CD14-positive monocyte (primary cell): ENCODE measurements around the gene RPL6. TPM values are rescaled to one million over a fixed set of nuclear protein-coding genes. Genes with fewer than 3 reads are reported as not detected.

ENCODE experiments used
- DNase-seq, 3 donors: peaks; one replicate each; pipeline ENCODE4 v3.0.0-alpha.2; 2011 to 2022
- H2AFZ ChIP-seq: 2 replicates; pipeline ENCODE4 v1.6.0; 2012; ENCODE audit warnings: mild to moderate bottlenecking, low read depth, low read length, inconsistent platforms; ENCODE audit not compliant: insufficient read depth, poor library complexity, severe bottlenecking
- H3K27ac ChIP-seq, 2 donors: 1 replicate in 1 of 2; 2 replicates in 1 of 2; pipeline ENCODE4 v1.5.1; 2012 to 2013; ENCODE audit warnings: low read length in 2 of 2, control low read depth in 1 of 2, inconsistent platforms in 1 of 2, low read depth in 1 of 2, mild to moderate bottlenecking in 1 of 2
- H3K27me3 ChIP-seq, 2 donors: one replicate each; pipeline versions ENCODE4 v1.6.0 to v1.6.1; 2011 to 2013; ENCODE audit warnings: low read length in 2 of 2; ENCODE audit not compliant: control insufficient read depth in 2 of 2, insufficient read depth in 2 of 2
- H3K36me3 ChIP-seq, 2 donors: replicated peaks in 1 of 2; 1 replicate in 1 of 2; 2 replicates in 1 of 2; pipeline versions ENCODE4 v1.5.1 to v1.6.1; 2012 to 2013; ENCODE audit warnings: low read length in 2 of 2, control low read depth in 1 of 2, inconsistent platforms in 1 of 2, mild to moderate bottlenecking in 1 of 2; ENCODE audit not compliant: insufficient read depth in 2 of 2, control insufficient read depth in 1 of 2
- H3K4me1 ChIP-seq, 2 donors: 1 replicate in 1 of 2; 2 replicates in 1 of 2; pipeline versions ENCODE4 v1.5.1 to v1.6.1; 2012 to 2013; ENCODE audit warnings: low read length in 2 of 2, control low read depth in 1 of 2, inconsistent platforms in 1 of 2, mild to moderate bottlenecking in 1 of 2, moderate library complexity in 1 of 2; ENCODE audit not compliant: insufficient read depth in 2 of 2, control insufficient read depth in 1 of 2
- H3K4me2 ChIP-seq: replicated peaks from 2 replicates; pipeline ENCODE3; 2012; ENCODE audit warnings: low read length, moderate library complexity, mild to moderate bottlenecking; ENCODE audit not compliant: poor library complexity, severe bottlenecking; ENCODE audit errors: extremely low read depth
- H3K4me3 ChIP-seq, 3 experiments: fragments of 200-600 bp in 1 of 3; sonication (generic) in 1 of 3; replicated peaks in 1 of 3; 1 replicate in 2 of 3; 2 replicates in 1 of 3; pipeline ENCODE4 v1.5.1; 2011 to 2013; ENCODE audit warnings: low read length in 3 of 3, mild to moderate bottlenecking in 3 of 3, control low read depth in 2 of 3, low read depth in 2 of 3, inconsistent platforms in 1 of 3, moderate library complexity in 1 of 3
- H3K79me2 ChIP-seq: 2 replicates; pipeline ENCODE4 v1.6.0; 2012; ENCODE audit warnings: mild to moderate bottlenecking, control low read depth, inconsistent platforms, low read length, moderate library complexity; ENCODE audit not compliant: insufficient read depth
- H3K9ac ChIP-seq: 2 replicates; pipeline ENCODE4 v1.6.0; 2017; ENCODE audit warnings: low read length, mild to moderate bottlenecking; ENCODE audit not compliant: insufficient read depth, poor library complexity, severe bottlenecking
- H3K9me3 ChIP-seq, 2 donors: replicated peaks in 1 of 2; 1 replicate in 1 of 2; 2 replicates in 1 of 2; pipeline versions ENCODE4 v1.5.1 to v1.6.1; 2012 to 2013; ENCODE audit warnings: low read length in 2 of 2, control low read depth in 1 of 2; ENCODE audit not compliant: control insufficient read depth in 1 of 2, insufficient read depth in 1 of 2
- H4K20me1 ChIP-seq: 2 replicates; pipeline ENCODE4 v1.6.0; 2012; ENCODE audit warnings: mild to moderate bottlenecking, low read length, control low read depth, moderate library complexity; ENCODE audit not compliant: insufficient read depth
- H3K27ac Mint-ChIP-seq, 7 donors: one replicate each; pipeline ENCODE4 v1.8.0; 2020; ENCODE audit warnings: mild to moderate bottlenecking in 7 of 7, mixed read lengths in 7 of 7, moderate library complexity in 6 of 7, inconsistent platforms in 2 of 7
- H3K27me3 Mint-ChIP-seq, 3 donors: one replicate each; pipeline ENCODE4 v1.8.0; 2021 to 2022; ENCODE audit warnings: low read depth in 3 of 3, mild to moderate bottlenecking in 3 of 3, mixed read lengths in 3 of 3, moderate library complexity in 3 of 3, inconsistent platforms in 1 of 3
- H3K36me3 Mint-ChIP-seq, 2 donors: one replicate each; pipeline ENCODE4 v1.8.0; 2020; ENCODE audit warnings: mixed read lengths in 2 of 2, inconsistent platforms in 1 of 2, mild to moderate bottlenecking in 1 of 2
- H3K4me1 Mint-ChIP-seq: one replicate; pipeline ENCODE4 v1.8.0; 2020; ENCODE audit warnings: mild to moderate bottlenecking, mixed read lengths
- H3K4me3 Mint-ChIP-seq, 2 donors: one replicate each; pipeline ENCODE4 v1.8.0; 2020; ENCODE audit warnings: mild to moderate bottlenecking in 2 of 2, mixed read lengths in 2 of 2, moderate library complexity in 1 of 2
- H3K9me3 Mint-ChIP-seq, 7 donors: one replicate each; pipeline ENCODE4 v1.8.0; 2020 to 2022; ENCODE audit warnings: mixed read lengths in 7 of 7, mild to moderate bottlenecking in 6 of 7, moderate library complexity in 6 of 7, inconsistent platforms in 2 of 7
- CTCF ChIP-seq: fragments of 200-600 bp; IDR thresholded peaks from one replicate; pipeline ENCODE4 v1.8.0; 2022; ENCODE audit warnings: antibody characterized with exemption, mild to moderate bottlenecking
- WGBS: methylation state at CpG from one replicate; pipeline ENCODE4 v1.1.5; 2013; ENCODE audit warnings: missing lambda C conversion rate; ENCODE audit not compliant: insufficient coverage; 5-methylcytosine and 5-hydroxymethylcytosine counted together
- intact Hi-C, 2 donors: fragments of 100-400 bp; cut with micrococcal nuclease; formaldehyde crosslinking; loops; one replicate each; pipeline versions ENCODE4 v1.15.0 to v1.15.1; 2023
- polyA plus RNA-seq, 3 donors: library from polyadenylated mRNA; depleted of rRNA in 1 of 3; unstranded in 2 of 3; stranded (reverse) in 1 of 3; fragments of 300-500 nt in 2 of 3; fragments of >200 nt in 1 of 3; fragmentation: Illumina TruSeq in 2 of 3; gene quantifications; 1 replicate in 2 of 3; 2 replicates in 1 of 3; pipeline ENCODE4 v1.2.3, GENCODE V29; 2012 to 2021

The RPL6 gene
- polyA plus RNA-seq, 3 donors, result 201 to 1,124 (median 259) TPM

- 100% methylated on average over 2 of the region's 4 CpGs for WGBS
- Mint-ChIP-seq H3K9me3 (peaks cover 0 to 2% (median 0%) of the 10 kb centered on the region in 7 donors), H3K36me3 (peaks cover 0 to 5% of the 10 kb centered on the region in 2 donors), H3K4me3 (no peak overlapping the region), H3K27me3 (peaks cover 0 to 2% (median 0%) of the 10 kb centered on the region in 3 donors), H3K27ac (no peak overlapping the region), H3K4me1 (peaks cover 10% of the 10 kb centered on the region)
- no peak for DNase-seq
- Histone ChIP-seq H2AFZ (no peak overlapping the region), H3K9ac (no peak overlapping the region), H3K4me2 (no peak overlapping the region), H4K20me1 (peaks cover 75% of the 10 kb centered on the region), H3K79me2 (peaks cover 46% of the 10 kb centered on the region), H3K9me3 (no peaks in the 10 kb centered on the region), H3K4me3 (no peak overlapping the region), H3K27ac (no peak overlapping the region), H3K27me3 (no peaks in the 10 kb centered on the region), H3K36me3 (no peaks in the 10 kb centered on the region), H3K4me1 (no peaks in the 10 kb centered on the region)
- intact Hi-C loops, result no loop called here
- no peak for TF ChIP-seq CTCF
Measured at GRCh38 chr12:112359290-112359689, 50.1 kb downstream of the RPL6 start.

GRCh38 chr12:112357214-112357613, 52.2 kb downstream of the RPL6 start:
- H3K4me1 Mint-ChIP-seq, result peaks cover 18% of the 10 kb centered on the region
- Histone ChIP-seq H3K36me3 (no peaks in the 10 kb centered on the region), H3K4me1 (peaks cover 0 to 7% of the 10 kb centered on the region in 2 donors), H3K27me3 (no peaks in the 10 kb centered on the region), H3K27ac (no peak overlapping the region), H3K79me2 (peaks cover 47% of the 10 kb centered on the region), H3K9ac (no peak overlapping the region), H3K4me2 (no peak overlapping the region), H3K4me3 (no peak overlapping the region), H2AFZ (no peak overlapping the region), H3K9me3 (no peaks in the 10 kb centered on the region), H4K20me1 (peaks cover 76% of the 10 kb centered on the region)
- H3K4me3 Mint-ChIP-seq, result no peak overlapping the region
- peaks cover 0 to 2% (median 0%) of the 10 kb centered on the region in 7 donors for H3K9me3 Mint-ChIP-seq
- peaks cover 0 to 5% of the 10 kb centered on the region in 2 donors for H3K36me3 Mint-ChIP-seq
- no peak for DNase-seq
- no peak overlapping the region for H3K27ac Mint-ChIP-seq
- intact Hi-C loops, result no loop called here
- WGBS, result 94% methylated on average over 2 of the region's 2 CpGs
- peaks cover 0 to 2% (median 0%) of the 10 kb centered on the region in 3 donors for H3K27me3 Mint-ChIP-seq
- no peak for TF ChIP-seq CTCF

Other genes starting within 250 kb of the RPL6 start
- gene HECTD4, start 27.2 kb downstream of the RPL6 start, polyA plus RNA-seq, result 10 to 100 TPM in 1 of 3 donors, 1 to 10 TPM in 1, under 1 TPM in 1; 0.73 to 18.3 (median 2.4) TPM
- gene PTPN11, start 9.3 kb upstream of the RPL6 start, polyA plus RNA-seq, result 10 to 100 TPM; 11.1 to 41.9 (median 28.8) TPM